HFFc6 (cell line): ENCODE data around the gene KIF4B. TPM values are rescaled to one million over a fixed set of nuclear protein-coding genes. Genes with fewer than 3 reads are reported as not detected.

Experiments
- DNase-seq: peaks from one replicate; pipeline ENCODE4 v3.0.0-alpha.2; 2018
- H3K27ac Mint-ChIP-seq: 2 replicates; pipeline ENCODE4 v1.8.0; 2020; ENCODE audit warnings: mild to moderate bottlenecking, mixed read lengths
- H3K27me3 Mint-ChIP-seq: 2 replicates; pipeline ENCODE4 v1.8.0; 2021; ENCODE audit warnings: mild to moderate bottlenecking, moderate library complexity, mixed read lengths; ENCODE audit not compliant: insufficient read depth
- H3K36me3 Mint-ChIP-seq: 2 replicates; pipeline ENCODE4 v1.8.0; 2021; ENCODE audit warnings: low read depth, mixed read lengths
- H3K4me1 Mint-ChIP-seq: 2 replicates; pipeline ENCODE4 v1.8.0; 2020; ENCODE audit warnings: low read depth, mixed read lengths
- H3K4me3 Mint-ChIP-seq: 2 replicates; pipeline ENCODE4 v1.8.0; 2020; ENCODE audit warnings: mild to moderate bottlenecking, moderate library complexity, mixed read lengths
- H3K9me3 Mint-ChIP-seq: 2 replicates; pipeline ENCODE4 v1.8.0; 2020; ENCODE audit warnings: mild to moderate bottlenecking, mixed read lengths
- CTCF ChIP-seq: fragments of 200-600 bp; sonication (generic); IDR thresholded peaks from 2 replicates; pipeline ENCODE4 v1.5.0; 2021; ENCODE audit warnings: antibody characterized with exemption, mild to moderate bottlenecking
- total RNA-seq, 6 experiments: library from RNA; stranded (reverse); fragmentation: NEBNext Ultra II Directional; extraction: Animal tissue kit (Norgen Biotek cat#: 25700); gene quantifications; 2 replicates in 1 of 6; 3 replicates in 5 of 6; pipeline ENCODE4 v1.2.3, GENCODE V29; 2021

KIF4B gene
- total RNA-seq, 6 experiments from 2014 or later: 0.05 to 0.21 (median 0.13) TPM

- Mint-ChIP-seq H3K36me3 (no peaks in the 10 kb centered on the region), H3K4me3 (no peak overlapping the region), H3K27ac (no peak overlapping the region), H3K4me1 (no peaks in the 10 kb centered on the region), H3K9me3 (no peaks in the 10 kb centered on the region), H3K27me3 (peaks cover 9% of the 10 kb centered on the region; the same call in 1 of the 2 replicates)
- DNase-seq: no peak
- no peak for TF ChIP-seq CTCF
These were observed 51.0 kb downstream of the KIF4B start for GRCh38 chr5:155064580-155064979.

- DNase-seq: no peak
- no peaks in the 10 kb centered on the region for H3K4me1 Mint-ChIP-seq
- TF ChIP-seq CTCF: no peak
- no peak overlapping the region for H3K4me3 Mint-ChIP-seq
- H3K9me3 Mint-ChIP-seq: no peaks in the 10 kb centered on the region
- H3K27me3 Mint-ChIP-seq: peaks cover 9% of the 10 kb centered on the region; the same call in 1 of the 2 replicates
- H3K27ac Mint-ChIP-seq: no peak overlapping the region
- H3K36me3 Mint-ChIP-seq: no peaks in the 10 kb centered on the region
These were observed 53.5 kb downstream of the KIF4B start for GRCh38 chr5:155066886-155067595.

Other genes starting within 250 kb of the KIF4B start
- 1 to 10 TPM; 3.1 to 4.7 (median 3.6) TPM for gene FAXDC2, start 163.2 kb upstream of the KIF4B start, total RNA-seq
- gene CNOT8, start 155.1 kb upstream of the KIF4B start, total RNA-seq: 10 to 100 TPM; 29.5 to 38.6 (median 30.8) TPM
- gene GEMIN5, start 75.5 kb upstream of the KIF4B start, total RNA-seq: 10 to 100 TPM; 16.5 to 22.5 (median 17.6) TPM
- gene MRPL22, start 72.7 kb upstream of the KIF4B start, total RNA-seq: 10 to 100 TPM; 44.1 to 60.9 (median 57.7) TPM